Renal cortex interstitium (tissue), 11 donors: ENCODE data around the gene HIRIP3. TPM values are rescaled to one million over a fixed set of nuclear protein-coding genes. Genes with fewer than 3 reads are reported as not detected.
"Not testable (repeated sequence)": the region's sequence is repeated elsewhere in the genome, so short reads cannot be mapped to it uniquely, and the experiment has no call there.

Experiments
- DNase-seq, 11 donors: peaks; one replicate each; pipeline ENCODE4 v3.0.0-alpha.2; 2013; ENCODE audit warnings: low read depth in 9 of 11, low spot score in 4 of 11; ENCODE audit errors: extremely low read depth in 1 of 11
- polyA plus RNA-seq, 3 donors: library from polyadenylated mRNA; unstranded; fragments of 120-200 nt; gene quantifications; one replicate each; pipeline ENCODE4 v1.2.1, GENCODE V29; 2013; ENCODE audit not compliant: insufficient read length in 3 of 3

The HIRIP3 gene
- polyA plus RNA-seq, 3 donors, result 16.4 to 22.1 (median 19.3) TPM

DNA sequence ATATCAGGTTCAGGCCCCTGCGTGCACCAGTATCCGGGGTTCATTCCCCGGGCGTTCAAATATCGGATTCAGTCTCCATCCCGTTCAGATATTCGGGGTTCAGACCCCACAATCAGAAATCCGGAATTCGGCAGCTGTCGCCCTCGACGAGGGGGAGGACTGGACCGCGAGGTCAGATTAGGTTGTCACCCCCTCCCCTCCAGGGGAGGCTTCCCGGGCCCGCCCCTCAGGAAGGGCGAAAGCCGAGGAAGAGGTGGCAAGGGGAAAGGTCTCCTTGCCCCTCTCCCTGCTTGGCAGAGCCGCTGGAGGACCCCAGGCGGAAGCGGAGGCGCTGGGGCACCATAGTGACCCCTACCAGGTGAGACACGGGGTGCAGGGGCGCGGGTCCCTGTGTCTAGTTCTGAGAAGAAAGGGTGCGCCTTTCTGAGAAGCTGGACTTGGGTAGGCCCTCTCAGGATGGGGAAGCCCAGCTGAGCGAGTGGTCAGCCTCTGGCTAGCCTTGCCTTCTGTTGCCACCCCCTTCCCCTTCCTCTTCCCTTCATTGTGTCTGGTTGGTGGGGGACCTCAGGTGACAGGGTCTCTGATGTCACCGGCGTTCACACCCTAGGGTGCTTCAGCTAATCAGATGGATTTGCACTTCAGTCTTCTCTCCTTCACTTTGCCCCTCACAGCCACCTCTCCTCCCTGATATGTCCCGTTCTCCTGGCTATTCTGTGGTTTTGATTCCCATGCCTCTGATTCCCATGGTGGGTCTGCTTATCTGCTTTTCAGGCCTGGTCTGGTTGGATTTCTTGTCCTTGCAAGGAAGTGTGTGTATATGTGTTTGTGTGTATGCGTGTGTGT is 20.9 kb downstream of the HIRIP3 start:
- no peak for DNase-seq

DNA sequence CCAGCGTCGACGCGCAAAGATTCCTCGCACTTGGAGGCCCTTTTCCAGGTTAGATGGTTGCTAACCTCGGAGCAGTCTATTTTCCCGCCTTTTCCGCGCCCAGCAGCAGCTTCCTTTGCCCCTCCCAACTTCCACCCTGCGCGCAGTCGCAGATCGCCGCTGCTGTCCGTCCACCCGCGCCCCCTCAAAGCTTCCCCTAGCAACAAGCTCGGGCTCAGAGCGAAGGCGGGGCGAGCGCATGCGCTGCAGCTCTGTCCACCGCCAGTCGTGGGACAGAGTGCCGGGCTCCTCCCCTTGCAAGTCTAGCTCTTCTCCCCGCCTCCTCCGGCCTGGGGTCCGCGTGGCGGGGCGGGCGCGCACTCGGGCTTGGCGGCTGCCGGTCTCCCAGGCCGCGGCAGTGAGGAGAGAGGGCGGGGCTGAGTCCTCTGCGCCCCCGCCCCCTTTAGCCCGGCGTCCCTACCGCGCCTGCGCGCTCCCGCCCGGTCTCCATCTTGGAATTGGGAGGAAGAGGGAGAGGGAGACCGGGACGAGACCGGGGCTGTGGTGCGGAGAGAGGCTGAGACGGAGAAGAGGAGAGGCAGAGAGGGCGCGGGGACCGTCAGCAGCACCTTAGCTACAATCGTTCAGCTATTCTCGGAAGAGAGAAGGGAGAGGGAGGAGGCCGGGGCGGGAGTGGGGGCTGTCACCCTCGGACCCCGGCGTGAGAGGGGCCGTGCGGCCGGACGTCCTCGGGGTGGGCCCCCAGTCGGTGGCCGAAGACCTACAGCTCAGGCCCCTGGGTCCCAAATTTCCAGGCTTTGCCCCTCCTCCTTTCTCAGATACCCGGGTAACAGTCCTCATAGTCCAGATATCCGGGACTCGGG is 21.8 kb downstream of the HIRIP3 start, which contains the start of gene TAOK2:
TSS of gene TAOK2 (plus strand) at position 485 of the 863 bp plus-strand sequence. CDS start 3,905 bp downstream, outside the sequence.
- peak; percentile 93 to 99 (median 98) for DNase-seq

DNA sequence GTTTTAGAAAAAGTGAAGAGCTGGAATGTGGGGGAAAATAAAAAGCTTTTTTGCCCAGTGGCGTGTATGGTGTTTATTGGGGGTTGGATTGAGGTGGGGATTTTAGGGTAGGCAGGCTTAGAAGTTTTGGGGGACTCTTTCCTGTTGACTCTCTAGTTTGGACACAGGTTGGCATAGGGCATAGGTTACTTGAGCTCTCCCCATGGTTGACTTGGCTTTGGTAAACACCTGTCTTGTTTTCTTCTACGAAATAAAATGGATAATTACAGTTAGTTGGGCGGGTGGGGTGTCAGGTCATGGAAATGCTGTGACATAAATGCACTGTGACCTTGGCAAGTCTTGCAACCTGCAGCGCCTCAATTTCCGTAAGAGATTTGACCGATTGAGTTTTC is 22.4 kb downstream of the HIRIP3 start:
- no peak for DNase-seq

DNA sequence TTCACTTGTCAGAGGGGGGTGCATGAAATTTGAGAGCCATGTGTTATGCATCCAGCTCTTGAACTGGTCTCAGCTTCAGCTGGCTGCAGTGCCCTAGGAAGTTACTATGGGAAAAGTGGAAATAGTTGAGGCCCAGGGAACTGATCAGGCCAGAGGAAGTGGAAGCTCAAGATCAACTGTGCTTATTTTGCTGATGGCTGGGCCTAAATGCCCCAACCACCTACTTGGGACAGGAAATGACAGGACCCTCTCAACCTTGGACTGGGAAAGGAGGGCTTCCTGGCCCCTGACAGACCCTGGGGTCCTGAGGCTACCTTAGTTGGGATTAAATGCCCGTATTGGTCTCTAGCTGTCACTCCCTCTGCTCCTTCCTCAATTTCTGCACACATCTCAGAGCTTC is 22.9 kb downstream of the HIRIP3 start:
- no peak for DNase-seq

DNA sequence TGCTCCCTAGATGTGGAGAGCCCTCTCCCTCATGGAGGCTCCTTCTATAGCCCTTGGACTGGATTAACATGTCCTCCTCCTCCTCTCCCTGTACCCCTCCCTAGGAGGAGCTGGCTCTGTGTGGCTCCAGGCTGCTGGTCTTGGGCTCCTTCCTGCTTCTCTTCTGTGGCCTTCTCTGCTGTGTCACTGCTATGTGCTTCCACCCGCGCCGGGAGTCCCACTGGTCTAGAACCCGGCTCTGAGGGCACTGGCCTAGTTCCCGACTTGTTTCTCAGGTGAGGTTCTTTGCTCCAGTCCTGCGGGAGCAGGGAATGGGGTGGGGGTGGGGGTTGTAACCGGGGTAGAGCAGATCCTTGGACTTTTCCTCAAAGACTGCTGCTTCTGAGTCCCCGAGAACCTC is 24.1 kb downstream of the HIRIP3 start:
- DNase-seq, result no peak

DNA sequence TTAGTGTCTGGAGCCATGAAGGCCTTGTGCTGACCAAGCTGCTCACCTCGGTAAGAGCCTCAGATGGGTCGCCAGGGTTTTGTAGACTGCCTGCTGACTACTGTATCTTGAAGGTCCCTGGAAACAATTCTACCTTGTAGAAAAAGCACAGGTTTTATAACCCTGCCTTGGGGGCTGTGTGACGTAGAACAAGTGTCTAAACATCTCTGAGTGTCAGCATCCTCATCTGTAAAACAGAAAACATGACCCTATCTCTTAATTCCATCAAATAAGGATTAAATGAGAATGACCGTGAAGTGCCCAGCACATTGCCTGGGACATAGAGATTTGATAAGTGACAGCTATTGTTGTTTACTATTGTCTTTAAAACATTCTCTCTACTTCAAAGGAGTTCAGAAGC is 27.2 kb downstream of the HIRIP3 start:
- no peak for DNase-seq

DNA sequence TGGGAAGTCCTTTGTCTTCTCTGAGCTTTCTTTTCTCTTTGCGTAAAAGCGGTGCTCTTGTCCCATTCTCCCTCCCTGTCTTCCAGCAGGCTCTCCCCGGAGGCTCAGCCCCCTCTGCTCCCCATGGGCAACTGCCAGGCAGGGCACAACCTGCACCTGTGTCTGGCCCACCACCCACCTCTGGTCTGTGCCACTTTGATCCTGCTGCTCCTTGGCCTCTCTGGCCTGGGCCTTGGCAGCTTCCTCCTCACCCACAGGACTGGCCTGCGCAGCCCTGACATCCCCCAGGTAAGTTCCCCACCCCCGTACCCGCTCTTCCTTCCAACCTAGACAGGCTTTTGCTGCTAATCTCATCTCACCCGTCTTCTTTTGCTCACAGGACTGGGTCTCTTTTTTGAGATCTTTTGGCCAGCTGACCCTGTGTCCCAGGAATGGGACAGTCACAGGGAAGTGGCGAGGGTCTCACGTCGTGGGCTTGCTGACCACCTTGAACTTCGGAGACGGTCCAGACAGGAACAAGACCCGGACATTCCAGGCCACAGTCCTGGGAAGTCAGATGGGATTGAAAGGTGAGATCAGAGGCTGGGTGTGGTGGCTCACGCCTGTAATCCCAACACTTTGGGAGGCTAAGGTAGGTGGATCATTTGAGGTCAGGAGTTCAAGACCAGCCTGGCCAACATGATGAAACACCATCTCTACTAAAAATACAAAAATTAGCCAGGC is 32.2 kb downstream of the HIRIP3 start:
- DNase-seq, result no peak

DNA sequence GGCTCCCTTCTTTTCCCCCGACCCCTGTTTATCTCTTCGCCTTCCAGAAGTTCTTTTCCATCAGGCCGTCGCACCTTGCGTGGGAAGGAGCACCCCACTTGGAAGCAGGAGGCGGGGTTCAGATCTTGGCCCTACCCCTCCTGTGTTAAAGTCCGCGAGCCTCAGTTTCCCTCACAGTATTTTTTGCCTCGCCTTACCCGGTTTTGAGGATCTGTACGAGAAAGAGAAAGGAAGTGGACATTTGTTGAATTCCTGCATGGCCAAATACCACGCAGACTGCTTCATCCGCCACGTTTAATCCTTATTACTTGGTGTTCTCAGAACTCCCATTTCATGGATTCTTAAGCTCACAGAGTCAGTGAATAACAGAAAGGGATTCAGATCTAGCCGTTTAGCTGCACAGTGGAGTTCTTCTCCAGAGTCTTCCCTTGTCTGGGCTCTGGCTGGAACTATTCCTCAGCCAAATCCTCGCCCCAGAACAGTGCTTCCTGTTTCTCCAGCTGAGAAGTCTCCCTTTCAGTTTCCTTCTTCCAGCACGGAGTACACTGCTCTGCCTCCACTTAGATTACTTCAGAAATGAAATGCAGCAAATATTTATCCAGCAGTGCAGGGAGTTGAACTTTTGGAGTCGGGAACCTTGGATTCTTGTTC is 32.9 kb downstream of the HIRIP3 start:
- peak in 1 of 11 donors; percentile 38 for DNase-seq

DNA sequence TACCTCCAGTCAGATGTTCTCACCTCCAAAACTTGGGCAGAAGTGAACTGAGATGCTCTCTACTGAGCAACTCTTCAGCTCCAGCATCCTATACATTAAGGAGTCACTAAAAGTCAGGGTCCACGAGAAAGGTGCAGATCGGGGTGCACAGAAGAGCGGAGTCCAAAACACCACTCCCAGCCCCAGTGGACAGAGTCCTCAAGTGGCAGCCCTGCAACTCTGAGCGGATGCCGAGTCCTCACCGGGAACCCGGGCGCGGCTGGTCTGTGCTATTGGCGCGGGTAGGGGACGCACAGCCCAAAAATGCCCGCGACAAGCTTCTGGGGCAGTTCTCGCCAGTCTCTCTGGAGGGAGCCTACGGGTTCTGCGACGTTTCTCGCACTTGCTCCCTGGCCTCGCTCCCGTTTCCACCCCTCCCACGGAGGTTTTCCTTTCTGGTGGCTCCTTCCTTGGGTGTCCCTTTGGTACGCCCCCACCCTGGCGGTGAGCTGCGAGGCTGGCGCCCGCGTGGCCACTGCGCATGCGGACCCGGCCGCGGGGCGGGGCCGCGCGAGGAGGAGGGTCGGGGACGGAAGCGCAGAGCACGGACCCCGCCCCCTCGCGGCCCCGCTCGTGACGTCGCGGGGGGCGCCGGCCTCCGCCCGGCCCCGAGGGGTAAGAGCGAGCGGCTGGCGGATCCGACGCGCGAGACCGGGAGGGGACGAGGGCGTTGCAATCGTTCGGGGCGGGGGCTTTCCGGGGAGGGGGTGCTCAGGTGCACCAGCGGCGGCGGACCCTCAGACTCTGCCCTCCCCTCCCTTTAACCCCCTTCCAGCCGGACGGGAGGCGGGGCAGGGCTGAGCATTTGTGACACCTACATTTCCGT is 33.7 kb downstream of the HIRIP3 start, which contains the start of gene TMEM219:
TSS of gene TMEM219 (plus strand) at position 601 of the 865 bp plus-strand sequence. CDS start 1,065 bp downstream, outside the sequence.
- peak; percentile 77 to 92 (median 87) for DNase-seq

DNA sequence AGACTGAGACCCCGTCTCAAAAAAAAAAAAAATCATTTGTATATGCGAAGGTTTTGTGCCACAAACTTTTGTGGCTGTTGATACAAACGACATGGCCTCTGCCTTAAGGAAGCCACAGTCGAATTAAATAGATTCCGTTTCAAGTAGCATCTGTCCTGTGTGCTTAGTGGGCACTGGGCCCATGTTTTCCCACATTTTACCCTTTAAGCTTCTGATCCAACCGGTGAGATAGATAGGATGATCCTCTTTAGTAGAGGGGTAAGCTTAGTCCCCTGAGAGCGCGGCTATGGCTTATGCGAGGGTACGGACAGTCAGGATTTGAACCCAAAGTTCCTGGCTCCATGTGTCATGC is 34.3 kb downstream of the HIRIP3 start:
- DNase-seq, result no peak

DNA sequence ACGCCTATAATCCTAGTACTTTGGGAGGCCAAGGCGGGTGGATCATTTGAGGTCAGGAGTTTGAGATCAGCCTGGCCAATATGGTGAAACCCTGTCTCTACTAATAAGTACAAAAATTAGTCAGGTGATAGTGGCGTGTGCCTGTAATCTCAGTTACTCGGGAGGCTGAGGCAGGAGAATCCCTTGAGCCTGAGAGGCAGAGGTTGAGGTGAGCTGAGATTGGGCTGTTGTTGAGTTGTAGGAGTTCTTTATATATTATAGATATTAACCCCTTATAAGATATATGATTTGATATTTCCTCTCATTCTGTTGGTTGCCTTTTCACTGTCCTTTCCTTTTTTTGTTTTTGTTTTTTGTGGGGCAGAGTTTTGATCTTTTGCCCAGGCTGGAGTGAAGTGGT is 35.6 kb downstream of the HIRIP3 start:
- DNase-seq, result not testable (repeated sequence)

DNA sequence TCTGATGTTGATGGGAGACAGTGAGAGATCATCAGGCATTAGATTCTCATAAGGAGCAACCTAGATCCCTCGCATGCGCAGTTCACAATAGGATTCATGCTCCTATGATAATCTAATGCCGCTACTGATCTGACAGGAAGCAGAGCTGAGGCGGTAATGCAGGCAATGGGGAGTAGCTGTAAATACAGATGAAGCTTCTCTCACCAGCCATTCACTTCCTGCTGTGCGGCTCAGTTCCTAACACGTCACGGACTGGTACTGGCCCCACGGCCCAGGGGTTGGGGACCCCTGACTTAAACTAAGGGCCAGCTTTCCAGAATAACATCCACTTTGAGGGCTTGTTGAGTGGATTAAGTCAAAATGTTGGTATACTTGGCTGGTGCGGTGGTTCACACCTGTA is 36.1 kb downstream of the HIRIP3 start:
- no peak for DNase-seq

DNA sequence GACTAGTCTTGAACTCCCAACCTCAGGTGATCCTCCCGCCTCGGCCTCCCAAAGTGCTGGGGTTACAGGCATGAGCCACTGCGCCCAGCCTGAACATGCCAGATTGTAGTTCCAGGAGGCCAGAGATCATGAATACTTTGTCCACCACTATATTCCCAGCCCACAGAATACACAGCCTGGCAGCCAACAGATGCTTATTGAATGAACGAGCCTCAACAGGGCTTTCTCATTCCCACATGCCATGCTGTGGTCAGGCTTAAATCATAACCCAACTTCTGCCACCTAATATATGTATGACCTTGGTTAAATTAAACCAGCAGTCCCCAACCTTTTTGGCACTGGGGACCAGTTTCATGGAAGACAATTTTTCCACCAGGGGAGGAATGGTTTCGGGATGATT is 36.7 kb downstream of the HIRIP3 start:
- no peak for DNase-seq

DNA sequence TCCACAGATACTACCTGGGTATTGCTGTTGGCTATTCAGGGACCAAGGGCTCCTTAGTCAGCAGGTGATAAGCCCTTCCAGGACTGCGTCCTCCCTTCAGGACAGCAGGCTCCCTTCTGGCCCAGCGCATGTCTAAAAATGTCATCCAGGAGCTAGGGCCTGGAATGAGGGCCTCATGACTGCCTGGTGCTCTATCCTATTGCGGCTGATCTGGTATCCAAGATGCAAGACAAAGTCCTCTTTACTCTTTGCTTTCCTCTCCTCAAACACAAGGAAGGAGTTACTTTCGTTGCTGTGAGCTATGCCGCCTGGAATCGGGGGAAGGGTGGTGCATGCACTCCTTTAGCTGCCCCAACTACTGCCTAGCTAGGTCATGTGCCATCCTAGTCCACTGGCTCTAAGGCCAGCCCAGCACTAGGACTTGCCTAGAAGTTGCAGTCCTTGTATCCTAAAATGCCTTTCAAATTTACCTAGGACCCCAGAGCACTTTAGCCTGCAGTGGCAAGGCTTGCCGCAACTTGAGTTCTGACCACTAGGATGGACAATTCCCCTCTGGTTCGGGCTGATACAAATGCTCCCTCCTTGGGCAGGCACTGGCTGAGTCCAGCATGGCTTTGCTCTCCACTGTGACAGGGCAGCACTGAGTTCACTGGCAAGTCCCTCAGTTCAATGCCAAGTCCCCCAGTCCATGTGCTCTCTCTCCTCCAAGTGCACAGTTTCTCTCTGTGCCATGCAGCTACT is 43.6 kb downstream of the HIRIP3 start:
- DNase-seq, result no peak

DNA sequence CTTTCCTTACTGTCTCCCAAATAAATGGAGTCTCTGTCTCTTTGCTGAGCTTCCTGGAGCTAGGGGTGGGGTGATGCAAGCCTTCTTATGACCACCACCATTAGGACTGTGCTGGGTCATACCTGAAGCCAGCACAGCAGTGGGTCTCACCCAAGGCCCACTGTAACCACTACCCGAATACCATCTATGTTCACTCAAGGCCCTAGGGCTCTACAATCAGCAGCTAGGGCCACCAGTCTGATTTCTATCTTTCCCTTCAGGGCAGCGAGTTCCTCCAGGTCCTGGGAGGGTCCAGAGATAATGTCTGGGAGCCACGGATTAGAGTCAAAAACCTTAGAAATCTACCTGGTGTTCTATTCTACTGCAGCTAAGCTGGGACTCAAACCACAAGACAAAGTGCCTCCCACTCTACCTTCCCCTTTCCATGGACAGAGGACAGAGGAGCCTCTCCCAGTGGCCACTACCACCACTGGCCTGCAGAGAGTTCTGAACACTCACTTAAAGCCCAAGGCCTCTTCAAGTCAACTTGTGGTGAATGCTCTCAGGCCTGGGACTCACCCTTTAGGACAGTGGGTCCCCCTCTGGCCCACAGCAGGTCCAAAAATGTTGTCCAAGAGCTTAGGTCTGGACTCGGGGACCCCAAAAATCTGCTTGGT is 44.5 kb downstream of the HIRIP3 start:
- no peak for DNase-seq

DNA sequence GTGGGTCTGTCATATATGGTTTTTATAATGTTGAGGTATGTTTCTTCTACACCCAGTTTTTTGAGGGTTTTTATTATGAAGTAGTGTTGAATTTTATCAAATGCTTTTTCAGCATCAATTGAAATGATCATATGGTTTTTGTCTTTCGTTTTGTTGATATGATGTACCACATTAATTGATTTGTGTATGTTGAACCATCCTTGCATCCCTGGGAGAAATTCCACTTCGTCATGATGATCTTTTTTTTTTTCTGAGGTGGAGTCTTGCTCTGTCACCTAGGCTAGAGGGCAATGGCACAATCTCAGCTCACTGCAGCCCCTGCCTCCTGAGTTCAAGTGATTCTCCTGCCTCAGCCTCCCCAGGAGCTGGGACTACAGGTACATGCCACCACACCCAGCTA is 47.5 kb downstream of the HIRIP3 start:
- DNase-seq, result no peak
